GM12878 (cell line): ENCODE results near the gene SH3BGRL3. TPM values are rescaled to one million over a fixed set of nuclear protein-coding genes. Genes with fewer than 3 reads are reported as not detected.

ENCODE experiments used
- ATAC-seq: fragments of 200-7000 bp; cut with Tn5 transposase; 3 replicates; pipeline ENCODE4 v1.9.1; 2020; ENCODE audit warnings: mild to moderate bottlenecking, moderate library complexity
- BruUV-seq: library from RNA; stranded (reverse); fragments of 400-500 nt; replicated peaks from 2 replicates; lab custom pipeline; 2021; lab: Mats Ljungman, UMichigan
- CTCF ChIA-PET: fragments of 300-600 bp; sonication (Branson Sonifier 250); formaldehyde crosslinking; extraction: SDS; loops from one replicate; lab custom pipeline; 2021; ENCODE audit warnings: inconsistent platforms; lab: Yijun Ruan, JAX
- POLR2A ChIA-PET: fragments of 350-600 bp; formaldehyde crosslinking; extraction: SDS; loops from one replicate; lab custom pipeline; 2021; ENCODE audit warnings: inconsistent platforms; lab: Charles Lee
- RAD21 ChIA-PET: fragments of 300-600 bp; sonication (Branson Sonifier 250); formaldehyde crosslinking; loops from one replicate; lab custom pipeline; 2023; ENCODE audit warnings: antibody characterized with exemption; ENCODE audit not compliant: unreplicated experiment; lab: Charles Lee
- SMC1A ChIA-PET: fragments of 300-600 bp; sonication (Branson Sonifier 250); formaldehyde crosslinking; loops from one replicate; lab custom pipeline; 2023; ENCODE audit not compliant: unreplicated experiment, uncharacterized antibody; lab: Charles Lee
- DNase-seq: peaks from one replicate; pipeline ENCODE4 v3.0.0-alpha.2; 2011; ENCODE audit warnings: low read depth, low spot score
- FAIRE-seq: peaks from 3 replicates; lab custom pipeline; 2011; peaks lifted over from hg19 to GRCh38; lab: Jason Lieb, UNC
- H2AFZ ChIP-seq: 2 replicates; pipeline ENCODE4 v1.6.0; 2011; ENCODE audit warnings: low read depth, low read length, control low read depth; ENCODE audit not compliant: control insufficient read depth
- H3K27ac ChIP-seq: 2 replicates; pipeline ENCODE4 v1.5.1; 2011; ENCODE audit warnings: control low read depth; ENCODE audit not compliant: control insufficient read depth, insufficient read depth
- H3K27me3 ChIP-seq, 2 experiments: replicated peaks in 1 of 2; 2 replicates each; pipeline versions ENCODE4 v1.6.0 to v1.6.1; 2011; ENCODE audit warnings: low read length in 1 of 2; ENCODE audit not compliant: control insufficient read depth in 2 of 2, insufficient read depth in 2 of 2
- H3K36me3 ChIP-seq, 2 experiments: 2 replicates each; pipeline ENCODE4 v1.5.1; 2011; ENCODE audit warnings: low read length in 1 of 2; ENCODE audit not compliant: control insufficient read depth in 2 of 2, insufficient read depth in 2 of 2
- H3K4me1 ChIP-seq: 2 replicates; pipeline ENCODE4 v1.6.1; 2011; ENCODE audit warnings: mild to moderate bottlenecking, low read length, moderate library complexity, mixed read lengths; ENCODE audit not compliant: control insufficient read depth, insufficient read depth
- H3K4me2 ChIP-seq: 2 replicates; pipeline ENCODE4 v1.6.0; 2011; ENCODE audit warnings: control low read depth; ENCODE audit not compliant: control insufficient read depth, insufficient read depth
- H3K4me3 ChIP-seq: fragments of 200-600 bp; sonication (generic); 2 replicates; pipeline ENCODE4 v1.5.1; 2016
- H3K79me2 ChIP-seq: 2 replicates; pipeline ENCODE4 v1.6.0; 2011; ENCODE audit warnings: low read length; ENCODE audit not compliant: control insufficient read depth, insufficient read depth
- H3K9ac ChIP-seq: 2 replicates; pipeline ENCODE4 v1.8.0; 2011; ENCODE audit warnings: low read length, control low read depth, mixed read lengths; ENCODE audit not compliant: control insufficient read depth, insufficient read depth
- H3K9me3 ChIP-seq: replicated peaks from 3 replicates; pipeline ENCODE4 v1.5.1; 2011; ENCODE audit warnings: mild to moderate bottlenecking, low read length; ENCODE audit not compliant: control insufficient read depth, insufficient read depth
- H4K20me1 ChIP-seq: 2 replicates; pipeline ENCODE4 v1.6.0; 2011; ENCODE audit not compliant: control insufficient read depth, insufficient read depth
- BCLAF1 ChIP-seq: fragments of 450-650 bp; IDR thresholded peaks from 2 replicates; pipeline ENCODE4 v1.6.1; 2017; ENCODE audit warnings: antibody characterized with exemption, mild to moderate bottlenecking, moderate library complexity
- CBX3 ChIP-seq: fragments of 200-600 bp; sonication (generic); IDR thresholded peaks from 2 replicates; pipeline ENCODE4 v1.6.1; 2016; ENCODE audit warnings: low read depth, borderline replicate concordance
- CREB1 ChIP-seq: IDR thresholded peaks from 2 replicates; pipeline ENCODE4 v1.6.1; 2012; ENCODE audit warnings: low read depth, mild to moderate bottlenecking, inconsistent platforms
- EP300 ChIP-seq, 2 experiments: fragments of 150-350 bp in 1 of 2; IDR thresholded peaks; 2 replicates each; pipeline ENCODE4 v1.6.1; 2011 to 2012; ENCODE audit warnings: low read depth in 2 of 2, low read length in 2 of 2, borderline replicate concordance in 1 of 2, improper control_type of control experiment in 1 of 2, inconsistent platforms in 1 of 2; ENCODE audit not compliant: control insufficient read depth in 1 of 2
- NFYB ChIP-seq: IDR thresholded peaks from 2 replicates; pipeline ENCODE4 v1.6.1; 2011; ENCODE audit warnings: low read depth, mild to moderate bottlenecking, low read length, improper control_type of control experiment, moderate library complexity; ENCODE audit not compliant: insufficient read depth
- POU2F2 ChIP-seq: IDR thresholded peaks from 3 replicates; pipeline ENCODE4 v1.6.1; 2011; ENCODE audit warnings: low read depth, mild to moderate bottlenecking, low read length, borderline replicate concordance
- RCOR1 ChIP-seq: conservative IDR thresholded peaks from 2 replicates; pipeline ENCODE4 v1.6.1; 2012; ENCODE audit warnings: low read depth, low read length, improper control_type of control experiment
- SKIL ChIP-seq: fragments of 450-650 bp; IDR thresholded peaks from 2 replicates; pipeline ENCODE4 v1.6.1; 2017; ENCODE audit warnings: mild to moderate bottlenecking, low read depth, inconsistent platforms; ENCODE audit not compliant: poor library complexity, severe bottlenecking
- SMARCA5 ChIP-seq: fragments of 450-650 bp; IDR thresholded peaks from 2 replicates; pipeline ENCODE4 v1.6.1; 2017; ENCODE audit warnings: mild to moderate bottlenecking
- SREBF1 ChIP-seq: IDR thresholded peaks from 2 replicates; pipeline ENCODE4 v1.6.1; 2012; ENCODE audit warnings: mild to moderate bottlenecking, low read length
- STAT1 ChIP-seq: fragments of 450-650 bp; conservative IDR thresholded peaks from 2 replicates; pipeline ENCODE4 v1.6.1; 2014; ENCODE audit warnings: antibody characterized with exemption, mild to moderate bottlenecking
- TCF12 ChIP-seq: IDR thresholded peaks from 2 replicates; pipeline ENCODE4 v1.6.1; 2011; ENCODE audit warnings: low read depth, mild to moderate bottlenecking, low read length
- ZNF24 ChIP-seq: fragments of 450-650 bp; IDR thresholded peaks from 2 replicates; pipeline ENCODE4 v1.6.1; 2017; ENCODE audit warnings: antibody characterized with exemption, mild to moderate bottlenecking
- WGBS: methylation state at CpG from one replicate; pipeline ENCODE4 v1.1.6; 2016; ENCODE audit warnings: low lambda C conversion rate; ENCODE audit not compliant: insufficient replicate concordance, insufficient coverage; ENCODE audit errors: missing lambda C conversion rate; 5-methylcytosine and 5-hydroxymethylcytosine counted together
- in situ Hi-C: fragments of 300-500 bp; cut with MboI; formaldehyde crosslinking; loops from 9 replicates; pipeline ENCODE4 v1.14.3; 2018; ENCODE audit warnings: mixed read lengths
- intact Hi-C: fragments of 100-400 bp; cut with micrococcal nuclease; formaldehyde crosslinking; loops from one replicate; pipeline ENCODE4 v1.14.2; 2022; ENCODE audit not compliant: unreplicated experiment
- polyA plus RNA-seq, 11 experiments: library from polyadenylated mRNA; depleted of rRNA in 4 of 11; unstranded in 6 of 11; stranded (reverse) in 5 of 11; fragments of >200 nt; fragmentation: Nextera tagmentation in 4 of 11; fragmentation: Illumina TruSeq in 1 of 11; extraction: Ambion mirVana in 4 of 11; extraction: Trizol in 1 of 11; gene quantifications; 1 replicate in 1 of 11; 2 replicates in 10 of 11; pipeline versions ENCODE4 v1.2.1 to v1.2.3, GENCODE V29; 2011 to 2016; ENCODE audit warnings: inconsistent platforms in 2 of 11, missing spikeins in 2 of 11, low read depth in 1 of 11
- total RNA-seq, 4 experiments: library from RNA; depleted of rRNA in 3 of 4; stranded (reverse); fragments of >200 nt in 3 of 4; fragmentation: Illumina TruSeq in 1 of 4; extraction: Trizol in 1 of 4; gene quantifications; 2 replicates each; pipeline versions ENCODE4 v1.2.1 to v1.2.3, GENCODE V29; 2013 to 2021

Gene SH3BGRL3
- total and polyA plus RNA-seq, 10 of the 15 experiments (the other 5 are each of a cell fraction or from before 2014, with no cell fraction given) = 39.7 to 390 (median 118) TPM

GRCh38 chr1:26259578-26259977 is 20.3 kb upstream of the SH3BGRL3 start:
- Histone ChIP-seq H3K79me2 (no peaks in the 10 kb centered on the region), H4K20me1 (no peaks in the 10 kb centered on the region), H3K4me3 (no peak overlapping the region), H3K4me2 (no peak overlapping the region), H3K9me3 (no peaks in the 10 kb centered on the region), H3K36me3 (peaks cover 15 to 31% of the 10 kb centered on the region in 2 experiments), H2AFZ (no peak overlapping the region), H3K4me1 (no peaks in the 10 kb centered on the region), H3K27ac (no peak overlapping the region), H3K27me3 (no peaks in the 10 kb centered on the region), H3K9ac (no peak overlapping the region)
- BruUV-seq = no TSS peak
- FAIRE-seq = no peak
- SMC1A ChIA-PET = no interaction called here
- POLR2A ChIA-PET = no interaction called here
- in situ Hi-C loops (no loop called here), intact Hi-C loops (no loop called here)
- RAD21 ChIA-PET = no interaction called here
- TF ChIP-seq SMARCA5 = no peak
- no peak for TF ChIP-seq POU2F2
- no peak for TF ChIP-seq ZNF24
- no peak for TF ChIP-seq CBX3
- no peak for TF ChIP-seq STAT1
- TF ChIP-seq EP300 (IDR thresholded peaks at IDR 0.05; ENCODE audit: borderline replicate concordance in 1 of 2, control insufficient read depth in 1 of 2, low read depth in 2 of 2, low read length in 2 of 2) = no peak
- CTCF ChIA-PET = interaction anchor here (1.5 kb wide), 1 partner anchor 25 kb away, joined by 4 read pairs; the partner anchor contains the start of gene CEP85
- no peak for DNase-seq
- 82% methylated on average over 5 of the region's 5 CpGs for WGBS
- no peak for ATAC-seq

- no peak for FAIRE-seq
- H3K36me3 ChIP-seq = peaks cover 5 to 27% of the 10 kb centered on the region in 2 experiments
- POLR2A ChIA-PET = no interaction called here
- TF ChIP-seq EP300 (IDR thresholded peaks at IDR 0.05; ENCODE audit: borderline replicate concordance in 1 of 2, control insufficient read depth in 1 of 2, low read depth in 2 of 2, low read length in 2 of 2) (no peak), RCOR1 (no peak), CREB1 (no peak), TCF12 (no peak), SREBF1 (no peak), NFYB (no peak), BCLAF1 (no peak), SKIL (no peak)
Observed at GRCh38 chr1:26263212-26263611, 16.7 kb upstream of the SH3BGRL3 start.

More at GRCh38 chr1:26263212-26263611, 16.7 kb upstream of the SH3BGRL3 start:
- DNase-seq = no peak
- no TSS peak for BruUV-seq
- RAD21 ChIA-PET = no interaction called here
- Histone ChIP-seq H3K9ac (no peak overlapping the region), H3K27ac (no peak overlapping the region), H3K4me1 (no peaks in the 10 kb centered on the region), H3K9me3 (no peaks in the 10 kb centered on the region; the same call in 2 of the 3 replicates), H2AFZ (no peak overlapping the region), H3K4me3 (no peak overlapping the region), H3K79me2 (no peaks in the 10 kb centered on the region), H3K27me3 (no peaks in the 10 kb centered on the region), H3K4me2 (no peak overlapping the region), H4K20me1 (no peaks in the 10 kb centered on the region)
- 97% methylated on average over 5 of the region's 5 CpGs for WGBS
- in situ Hi-C loops (no loop called here), intact Hi-C loops (no loop called here)
- ATAC-seq = no peak
- SMC1A ChIA-PET = no interaction called here
- CTCF ChIA-PET = interaction anchor here (1.0 to 2.1 kb wide), 2 partner anchors 12 to 59 kb away, joined by 3 to 9 read pairs; no protein-coding TSS in a partner anchor
